H54 (cell line): ENCODE results near the gene NMS.
"Not testable (repeated sequence)": the region's sequence is repeated elsewhere in the genome, so short reads cannot be mapped to it uniquely, and the experiment has no call there.

Source experiments
- DNase-seq: peaks from one replicate; pipeline ENCODE4 v3.0.0; 2011; ENCODE audit warnings: low spot score, mixed read lengths; ENCODE audit not compliant: insufficient read length
- FAIRE-seq: peaks from 3 replicates; lab custom pipeline; 2011; peaks lifted over from hg19 to GRCh38; lab: Jason Lieb, UNC
- POLR2A ChIP-seq: IDR thresholded peaks from 2 replicates; pipeline ENCODE4 v1.6.1; 2011; ENCODE audit warnings: low read depth, mild to moderate bottlenecking, low read length

The NMS gene

GRCh38 chr2:100453853-100454252 lies 16.4 kb upstream of the NMS start:
- no peak for TF ChIP-seq POLR2A
- DNase-seq: no peak
- no peak for FAIRE-seq

GRCh38 chr2:100456357-100456756 lies 13.9 kb upstream of the NMS start:
- not testable (repeated sequence) for FAIRE-seq, DNase-seq

- TF ChIP-seq POLR2A: no peak
- DNase-seq (no peak), FAIRE-seq (no peak)
Observed at GRCh38 chr2:100460904-100461530, 9.3 kb upstream of the NMS start.

- FAIRE-seq (no peak), DNase-seq (peak; percentile 16)
- no peak for TF ChIP-seq POLR2A
Observed at GRCh38 chr2:100470898-100471514, 724 bp downstream of the NMS start.

GRCh38 chr2:100476606-100477005 lies 6.3 kb downstream of the NMS start:
- FAIRE-seq: no peak
- TF ChIP-seq POLR2A: no peak
- DNase-seq: no peak

GRCh38 chr2:100482741-100483140 lies 12.5 kb downstream of the NMS start:
- DNase-seq (no peak), FAIRE-seq (no peak)
- no peak for TF ChIP-seq POLR2A

GRCh38 chr2:100483895-100484294 lies 13.6 kb downstream of the NMS start:
- DNase-seq (no peak), FAIRE-seq (no peak)
- TF ChIP-seq POLR2A: no peak

- no peak for TF ChIP-seq POLR2A
- no peak for DNase-seq
- FAIRE-seq: no peak
Observed at GRCh38 chr2:100484390-100484789, 14.1 kb downstream of the NMS start.

- no peak for TF ChIP-seq POLR2A
- no peak for FAIRE-seq
- DNase-seq: no peak
Observed at GRCh38 chr2:100485396-100485795, 15.1 kb downstream of the NMS start.

- FAIRE-seq (no peak), DNase-seq (no peak)
- TF ChIP-seq POLR2A: no peak
Observed at GRCh38 chr2:100494712-100495111, 24.4 kb downstream of the NMS start.

GRCh38 chr2:100502782-100503181 lies 32.5 kb downstream of the NMS start:
- DNase-seq: no peak
- FAIRE-seq: no peak
- TF ChIP-seq POLR2A: no peak

GRCh38 chr2:100504542-100504941 lies 34.3 kb downstream of the NMS start:
- TF ChIP-seq POLR2A: no peak
- DNase-seq (no peak), FAIRE-seq (no peak)

GRCh38 chr2:100509066-100509465 lies 38.8 kb downstream of the NMS start:
- FAIRE-seq: no peak

GRCh38 chr2:100513650-100514049 lies 43.4 kb downstream of the NMS start:
- DNase-seq: no peak
- FAIRE-seq: no peak
- no peak for TF ChIP-seq POLR2A

More at GRCh38 chr2:100509066-100509465, 38.8 kb downstream of the NMS start:
- DNase-seq: no peak
- TF ChIP-seq POLR2A: no peak

GRCh38 chr2:100517556-100517955 lies 47.3 kb downstream of the NMS start:
- no peak for TF ChIP-seq POLR2A
- FAIRE-seq (no peak), DNase-seq (no peak)
